Measurements from ENCODE around the gene PSD4.

- TF ChIP-seq CTCF (IDR thresholded peaks at IDR 0.05; ENCODE audit: low read length) (no peak), EZH2 (optimal IDR thresholded peaks at IDR 0.05; ENCODE audit: low read depth, low read length) (no peak)
These were observed 14.0 kb downstream of the PSD4 start for GRCh38 chr2:113187771-113188170.
